Prostate gland (tissue), 2 donors: ENCODE results near the gene TNS1. TPM values are rescaled to one million over a fixed set of nuclear protein-coding genes. Genes with fewer than 3 reads are reported as not detected.

ENCODE experiments used
- DNase-seq: peaks from one replicate; pipeline ENCODE4 v3.0.0-alpha.2; 2019; ENCODE audit warnings: low spot score
- H3K27ac ChIP-seq, 2 donors: fragments of 200-600 bp; sonication (generic); 2 replicates each; pipeline ENCODE4 v1.5.1; 2017 to 2019
- H3K27me3 ChIP-seq: fragments of 200-600 bp; sonication (generic); replicated peaks from 2 replicates; pipeline ENCODE4 v1.5.1; 2019; ENCODE audit not compliant: insufficient read depth
- H3K36me3 ChIP-seq, 2 donors: fragments of 200-600 bp; sonication (generic); 1 replicate in 1 of 2; 2 replicates in 1 of 2; pipeline versions ENCODE4 v1.5.1 to v1.8.1; 2017 to 2019
- H3K4me1 ChIP-seq: fragments of 200-600 bp; sonication (generic); replicated peaks from 2 replicates; pipeline ENCODE4 v1.5.1; 2019
- H3K4me3 ChIP-seq, 2 donors: fragments of 200-600 bp; sonication (generic); 2 replicates each; pipeline ENCODE4 v1.5.1; 2017 to 2019
- H3K9me3 ChIP-seq: fragments of 200-600 bp; sonication (generic); 2 replicates; pipeline ENCODE4 v1.5.1; 2017
- CTCF ChIP-seq, 4 experiments: fragments of 200-600 bp in 2 of 4; fragments of 450-650 bp in 2 of 4; sonication (generic) in 2 of 4; IDR thresholded peaks; 1 replicate in 3 of 4; 2 replicates in 1 of 4; pipeline ENCODE4 v1.5.1; 2016 to 2019; ENCODE audit warnings: antibody characterized with exemption in 4 of 4, mild to moderate bottlenecking in 2 of 4, moderate library complexity in 2 of 4
- POLR2A ChIP-seq: fragments of 450-650 bp; IDR thresholded peaks from one replicate; pipeline ENCODE4 v1.6.1; 2016; ENCODE audit warnings: antibody characterized with exemption, mild to moderate bottlenecking
- POLR2AphosphoS5 ChIP-seq: sonication (generic); formaldehyde crosslinking; IDR thresholded peaks from one replicate; pipeline ENCODE4 v1.6.1; 2017; ENCODE audit warnings: antibody characterized with exemption
- WGBS: methylation state at CpG from one replicate; pipeline ENCODE4 v1.1.5; 2018; 5-methylcytosine and 5-hydroxymethylcytosine counted together
- intact Hi-C: fragments of 100-400 bp; cut with DNase I; formaldehyde crosslinking; loops from one replicate; pipeline ENCODE4 v1.14.2; 2022
- total RNA-seq, 2 donors: library from RNA; depleted of rRNA; stranded (reverse); fragments of >200 nt; gene quantifications; one replicate each; pipeline ENCODE4 v1.1.0, GENCODE V29; 2016

TNS1 gene
- total RNA-seq, 2 donors from 2014 or later, result 238 to 659 TPM

GRCh38 chr2:218012284-218012683, 9.5 kb upstream of the TNS1 start:
- Histone ChIP-seq H3K36me3 (no peaks in the 10 kb centered on the region), H3K27ac (no peak overlapping the region), H3K27me3 (no peaks in the 10 kb centered on the region), H3K4me3 (no peak overlapping the region), H3K4me1 (peaks cover 7% of the 10 kb centered on the region), H3K9me3 (no peaks in the 10 kb centered on the region)
- intact Hi-C loops, result no loop called here
- TF ChIP-seq CTCF (IDR thresholded peaks at IDR 0.05) (no peak), POLR2AphosphoS5 (no peak), POLR2A (no peak)
- DNase-seq, result no peak
- WGBS, result 100% methylated on average over 1 of the region's 1 CpG

GRCh38 chr2:218011653-218012040, 8.9 kb upstream of the TNS1 start:
- 78% methylated on average over 8 of the region's 8 CpGs for WGBS
- Histone ChIP-seq H3K27ac (no peak overlapping the region), H3K4me1 (peaks cover 1% of the 10 kb centered on the region), H3K4me3 (no peak overlapping the region), H3K9me3 (no peaks in the 10 kb centered on the region), H3K27me3 (no peaks in the 10 kb centered on the region), H3K36me3 (no peaks in the 10 kb centered on the region)
- no peak for DNase-seq
- intact Hi-C loops, result no loop called here
- no peak for TF ChIP-seq POLR2AphosphoS5
- TF ChIP-seq CTCF (IDR thresholded peaks at IDR 0.05), result no peak
- no peak for TF ChIP-seq POLR2A

GRCh38 chr2:218010984-218011652, 8.3 kb upstream of the TNS1 start:
- H3K4me1 ChIP-seq, result no peaks in the 10 kb centered on the region
- no peak for DNase-seq
- no peak overlapping the region for H3K4me3 ChIP-seq
- H3K9me3 ChIP-seq, result no peaks in the 10 kb centered on the region
- no peaks in the 10 kb centered on the region for H3K27me3 ChIP-seq
- intact Hi-C loops, result no loop called here
- TF ChIP-seq POLR2AphosphoS5 (no peak), CTCF (IDR thresholded peaks at IDR 0.05) (no peak), POLR2A (no peak)
- H3K36me3 ChIP-seq, result no peaks in the 10 kb centered on the region
- 60% methylated on average over 12 of the region's 12 CpGs for WGBS
- H3K27ac ChIP-seq, result no peak overlapping the region

- Histone ChIP-seq H3K4me1 (no peaks in the 10 kb centered on the region), H3K9me3 (no peaks in the 10 kb centered on the region), H3K27ac (peak overlapping the region; percentile 55 to 63), H3K27me3 (no peaks in the 10 kb centered on the region), H3K36me3 (no peaks in the 10 kb centered on the region), H3K4me3 (peak overlapping the region; percentile 40 to 47)
- WGBS, result 2% methylated on average over 66 of the region's 72 CpGs
- intact Hi-C loops, result no loop called here
- DNase-seq, result peak; percentile 63
- TF ChIP-seq POLR2AphosphoS5 (no peak), CTCF (IDR thresholded peaks at IDR 0.05) (peak; percentile 30 to 83 (median 54)), POLR2A (peak; percentile 52)
These were observed 7.6 kb upstream of the TNS1 start for GRCh38 chr2:218010140-218010983.
